NCI-H1048 (cell line): ENCODE data around the gene EFNB2.

Source experiments
- DNase-seq: peaks from one replicate; lab custom pipeline; 2025; lab: John Stamatoyannopoulos, UW

EFNB2 gene

DNA sequence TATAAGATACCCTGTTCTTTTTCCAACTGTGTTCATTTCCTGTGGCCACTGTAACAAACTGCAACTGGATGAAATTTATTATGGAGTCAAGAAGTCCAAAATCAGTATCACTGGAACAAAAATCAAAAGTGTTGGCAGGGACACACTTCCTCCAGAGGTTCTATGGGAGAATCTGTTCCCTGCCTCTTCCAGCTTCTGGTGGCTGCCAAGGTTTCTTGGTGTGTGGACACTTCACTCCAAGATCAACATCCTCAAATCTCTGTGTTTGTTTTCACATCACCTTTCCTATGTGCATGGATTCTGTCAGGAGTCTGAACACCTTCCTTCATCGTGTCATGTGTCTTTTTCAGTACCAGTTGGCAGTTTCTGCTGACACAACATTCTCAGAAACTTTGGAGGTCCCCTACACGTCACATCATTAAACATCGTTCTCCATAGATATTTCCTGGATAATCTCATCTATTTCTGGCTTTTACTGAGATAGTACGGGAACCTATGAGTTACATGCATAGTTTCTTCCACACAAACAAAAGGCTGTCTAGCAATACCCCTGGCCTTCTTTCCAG, 15.2 kb upstream of the EFNB2 start:
- no peak for DNase-seq

- DNase-seq, result no peak
Measured at GRCh38 chr13:106548064-106548696, 12.7 kb upstream of the EFNB2 start.

DNA sequence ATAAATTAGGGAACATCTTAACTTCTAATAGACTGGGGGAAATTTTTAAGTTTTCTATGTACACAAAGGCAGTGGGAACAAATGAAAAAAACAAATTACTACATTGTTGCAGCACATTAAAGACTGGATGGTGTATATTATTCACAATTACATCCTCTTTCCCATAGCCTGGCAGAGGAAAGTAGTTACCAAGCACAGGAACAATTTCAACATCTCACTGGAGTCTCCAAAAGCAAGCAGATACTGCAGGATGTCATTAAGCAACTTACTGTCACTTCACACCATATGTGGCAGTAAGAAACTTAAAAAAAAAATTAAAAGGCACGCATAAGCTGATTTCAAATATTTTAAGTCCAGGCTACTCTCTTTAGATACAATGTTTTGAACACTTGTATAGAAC, 6.4 kb upstream of the EFNB2 start:
- DNase-seq, result no peak

GRCh38 chr13:106540613-106541012, 5.2 kb upstream of the EFNB2 start:
- no peak for DNase-seq

DNA sequence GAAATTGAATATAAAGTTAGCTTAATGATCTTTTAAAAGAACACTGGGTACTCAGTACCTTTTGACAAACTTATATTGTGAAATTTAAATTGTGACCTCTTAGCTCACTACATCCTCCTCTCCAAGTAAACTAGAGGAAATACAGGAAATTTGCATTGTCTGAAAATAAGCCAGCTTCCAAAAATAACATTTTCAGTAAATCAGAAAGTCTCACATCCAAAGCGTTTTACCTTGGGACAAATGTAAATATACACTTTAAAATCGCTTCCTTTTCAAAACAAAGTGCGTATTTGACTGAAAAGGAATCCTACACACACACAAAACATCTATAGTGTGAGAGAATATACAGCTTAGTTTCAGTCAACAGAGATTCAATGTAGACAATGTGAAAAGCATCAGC, 2.1 kb upstream of the EFNB2 start:
- no peak for DNase-seq

GRCh38 chr13:106536244-106537034, 977 bp upstream of the EFNB2 start:
- DNase-seq, result peak; percentile 67

DNA sequence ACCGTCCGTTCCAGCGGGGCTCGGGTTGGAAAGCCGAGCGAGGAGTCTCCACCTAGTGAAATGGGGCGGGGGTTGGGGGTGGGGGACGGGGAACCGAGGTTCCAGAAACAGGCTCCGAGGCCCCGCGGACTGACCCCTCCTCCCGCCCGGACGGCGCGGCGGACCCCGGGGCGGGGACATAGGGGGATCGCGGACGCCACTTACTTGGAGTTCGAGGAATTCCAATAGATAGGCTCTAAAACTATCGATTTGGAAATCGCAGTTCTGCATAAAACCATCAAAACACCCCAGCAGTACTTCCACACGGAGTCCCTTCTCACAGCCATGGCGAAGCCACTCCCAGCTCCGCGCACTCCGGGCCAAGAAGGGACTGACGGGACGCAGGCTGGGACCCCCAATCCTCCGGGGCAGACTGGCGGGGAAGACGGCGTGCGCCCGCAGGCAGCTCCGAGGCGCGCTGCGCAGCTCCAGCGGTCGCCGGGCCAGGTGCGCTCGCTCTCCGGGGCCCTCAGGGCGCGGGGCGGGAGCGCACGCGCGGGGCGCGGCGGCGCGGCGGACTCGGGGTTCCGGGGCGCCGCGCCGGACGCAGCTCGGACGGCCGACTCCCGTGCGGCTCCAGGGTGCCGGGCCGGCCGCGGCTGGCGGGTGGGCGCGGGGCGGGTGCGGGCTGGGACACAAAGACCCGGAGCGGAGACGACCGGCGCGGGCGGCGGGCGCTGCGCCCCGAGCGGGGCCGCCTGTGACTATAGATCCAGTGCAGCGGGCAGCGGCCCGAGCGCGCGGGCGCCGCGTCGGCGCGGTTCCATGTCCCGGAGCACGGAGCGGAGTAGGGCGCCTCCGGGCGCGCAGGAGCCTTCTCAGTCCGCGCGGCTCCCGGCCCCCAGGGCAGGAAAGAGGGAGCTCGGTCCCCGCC, 567 bp downstream of the EFNB2 start:
- no peak for DNase-seq

GRCh38 chr13:106533943-106534638, 1.4 kb downstream of the EFNB2 start:
- no peak for DNase-seq

- no peak for DNase-seq
Measured at GRCh38 chr13:106533101-106533942, 2.1 kb downstream of the EFNB2 start.

DNA sequence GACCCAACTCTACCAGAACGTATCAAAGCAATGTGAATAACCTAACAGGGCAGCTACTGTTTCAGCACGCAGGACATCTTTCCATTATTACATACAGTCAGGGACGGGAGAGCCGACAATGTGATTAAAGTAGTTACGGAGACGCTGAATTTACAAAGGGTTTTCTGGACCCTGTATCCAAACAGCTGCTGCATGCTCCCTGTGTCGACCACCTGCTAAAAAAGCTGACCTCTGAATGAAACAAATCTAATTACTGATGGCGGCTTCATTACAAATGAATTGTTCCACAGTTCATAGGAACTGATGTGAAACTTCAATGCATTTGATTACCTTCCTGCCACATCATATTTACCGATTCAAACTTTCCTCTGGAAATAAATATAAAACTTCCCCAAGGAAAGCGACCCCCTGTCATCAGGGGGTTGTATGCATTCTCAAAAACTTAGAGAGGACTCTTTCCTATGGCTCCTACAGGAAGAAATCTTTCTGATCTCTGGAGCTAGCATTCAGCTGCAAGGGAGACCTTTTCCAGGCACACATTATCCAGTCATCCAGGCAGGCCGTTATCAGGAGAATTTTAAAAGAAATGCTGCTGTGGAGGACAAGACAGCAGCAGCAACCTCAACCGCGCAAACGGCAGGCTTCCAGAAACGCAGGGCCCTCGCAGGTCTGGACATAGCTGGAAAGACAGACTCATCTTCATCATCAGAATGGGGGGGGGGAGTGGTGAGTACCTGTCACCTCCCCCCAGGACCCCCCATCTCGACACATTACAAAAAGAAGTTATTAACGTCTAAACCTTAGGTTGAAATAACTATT, 3.1 kb downstream of the EFNB2 start:
- no peak for DNase-seq

DNA sequence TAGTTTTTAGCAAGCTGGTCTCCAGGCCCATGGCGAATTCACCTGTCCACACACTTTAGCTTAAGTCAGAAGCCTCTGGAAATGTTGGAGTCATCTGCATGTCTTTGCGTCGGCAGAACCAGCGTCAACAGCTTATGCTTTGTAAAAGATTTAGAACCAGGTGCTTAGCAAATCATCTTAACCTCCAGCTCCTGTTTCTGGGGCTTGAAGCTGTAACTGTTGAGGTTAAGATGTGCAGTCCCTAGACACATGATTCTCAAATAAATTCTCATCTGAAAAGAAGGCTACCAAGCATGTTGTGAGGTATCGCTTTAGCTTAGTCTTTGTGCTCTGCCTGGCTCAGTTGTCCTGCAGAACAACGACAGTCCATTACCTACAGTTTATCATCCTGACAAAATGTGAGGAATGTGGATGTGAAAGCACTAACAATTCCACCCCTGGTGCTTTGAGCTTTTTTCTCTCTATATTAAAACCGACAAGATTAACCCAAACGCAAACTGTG, 4.4 kb downstream of the EFNB2 start:
- no peak for DNase-seq

GRCh38 chr13:106530171-106530851, 5.2 kb downstream of the EFNB2 start:
- peak; percentile 54 for DNase-seq

- no peak for DNase-seq
Measured at GRCh38 chr13:106529415-106530170, 5.9 kb downstream of the EFNB2 start.

DNA sequence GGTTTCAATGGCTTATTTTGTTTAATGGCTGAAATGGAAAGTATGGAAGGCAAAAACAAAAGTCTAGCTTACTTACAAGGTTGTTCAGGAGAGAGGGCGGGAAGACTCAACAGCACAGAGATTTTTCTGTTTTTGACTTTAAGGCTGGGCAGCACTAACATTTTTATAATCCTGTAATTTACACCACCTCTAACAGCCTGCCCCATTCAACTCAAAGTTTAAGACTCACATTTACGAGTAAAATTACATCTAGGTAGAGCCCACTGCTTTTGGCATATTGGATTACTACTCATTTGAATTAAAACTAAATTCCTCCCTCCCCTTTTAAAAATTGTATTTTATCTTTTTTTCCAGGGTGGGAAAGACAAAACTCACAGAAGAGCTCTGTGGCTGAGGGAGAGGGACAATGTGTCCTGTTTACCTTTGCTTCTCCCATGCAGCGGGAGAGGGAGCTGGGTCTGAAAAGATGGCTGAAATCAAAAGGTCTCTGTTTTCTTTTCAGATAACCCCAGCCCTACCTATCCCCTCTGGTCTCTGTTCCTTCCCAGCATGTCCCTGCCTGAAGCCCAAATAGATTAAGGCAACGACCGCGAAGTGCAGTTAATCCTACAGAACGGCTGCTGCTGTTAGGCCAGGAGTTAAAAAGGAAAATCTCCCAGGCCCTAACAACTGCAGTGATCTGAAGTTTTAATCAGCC, 6.6 kb downstream of the EFNB2 start:
- no peak for DNase-seq

- no peak for DNase-seq
Measured at GRCh38 chr13:106527826-106528225, 7.6 kb downstream of the EFNB2 start.

DNA sequence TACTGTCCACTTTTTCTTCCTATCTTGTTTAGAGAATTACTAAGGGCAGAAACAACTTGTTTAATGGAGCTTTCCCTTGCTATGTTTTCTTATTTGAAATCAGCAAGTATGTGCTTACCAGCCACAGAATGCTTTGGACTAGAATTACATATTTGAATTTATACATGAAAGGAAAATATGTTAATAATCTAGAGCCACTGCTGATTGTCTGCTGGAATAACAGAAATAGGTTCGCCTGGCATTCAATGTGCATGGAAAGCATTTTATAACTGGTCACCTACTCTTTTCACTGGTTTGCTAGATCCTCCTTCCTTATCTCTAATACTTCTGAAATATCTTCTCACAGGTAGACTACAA, 8.0 kb downstream of the EFNB2 start:
- no peak for DNase-seq

DNA sequence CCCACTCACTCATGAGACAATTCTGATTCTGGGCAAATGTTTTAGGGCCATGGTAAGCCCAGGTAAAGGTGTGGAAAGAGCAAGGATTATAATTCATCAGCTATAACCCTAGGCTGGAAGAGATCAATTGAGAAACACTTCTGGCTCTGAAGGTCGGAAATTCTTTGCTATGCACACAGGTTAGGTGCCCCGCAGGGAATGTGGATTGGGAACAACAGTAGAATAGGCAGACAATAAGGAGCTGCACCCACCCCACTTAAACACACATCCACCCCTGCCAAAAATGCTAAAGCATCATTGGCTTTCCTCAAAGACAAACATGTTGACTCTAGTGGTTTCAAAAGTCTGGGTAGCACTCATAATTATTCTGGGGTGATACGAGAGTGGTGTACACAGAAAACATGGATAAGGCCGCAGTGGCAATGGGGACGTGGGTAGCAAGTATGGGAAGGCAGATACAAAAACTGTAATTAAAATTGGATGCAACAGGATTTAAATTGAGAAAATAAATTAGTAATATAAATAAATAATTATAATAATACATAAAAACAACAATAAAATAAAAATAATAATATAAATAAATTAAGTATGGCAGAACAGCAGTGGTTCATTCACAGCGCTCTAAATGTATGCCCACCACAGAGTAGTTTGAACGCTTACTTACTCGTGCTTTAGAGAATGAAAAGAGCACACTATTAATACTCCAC, 8.6 kb downstream of the EFNB2 start:
- no peak for DNase-seq
